ENCODE data around the gene CXCR2. TPM values are rescaled to one million over a fixed set of nuclear protein-coding genes. Genes with fewer than 3 reads are reported as not detected.

CXCR2 gene
- total and polyA plus RNA-seq, 10 of the 15 experiments (the other 5 are each of a cell fraction or from before 2014, with no cell fraction given) = 0.04 to 0.62 (median 0.16) TPM

DNA sequence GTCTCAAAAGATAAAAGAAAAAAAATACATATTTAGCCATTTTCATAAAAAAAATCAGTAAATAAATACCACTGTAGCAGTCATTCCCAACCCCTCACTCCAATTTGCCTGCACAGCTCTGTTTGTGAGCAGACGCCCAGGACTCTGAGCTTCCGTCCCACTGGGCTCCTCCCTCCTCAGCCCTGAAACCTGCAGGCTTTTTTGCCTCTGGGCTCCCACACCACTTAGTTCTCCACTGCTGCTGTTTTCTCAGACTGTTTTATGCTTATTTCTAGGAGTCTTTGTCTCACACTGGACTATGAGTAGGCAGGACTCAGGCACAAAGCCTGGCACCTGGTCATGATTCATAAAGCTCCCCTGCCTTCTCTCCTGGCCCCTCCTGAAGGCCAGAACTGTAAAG is 47.0 kb downstream of the CXCR2 start:
- H3K9ac ChIP-seq (ENCODE audit: control insufficient read depth, insufficient read depth, low read length) = no peak overlapping the region
- no peak for DNase-seq (ENCODE audit: low read depth, low spot score)
- ChIA-PET RAD21 (ENCODE audit: unreplicated experiment) (no interaction called here), SMC1A (ENCODE audit: uncharacterized antibody, unreplicated experiment) (no interaction called here), POLR2A (no interaction called here), CTCF (interaction anchor here (0.6 to 1.6 kb wide), 4 partner anchors 9 to 85 kb away, joined by 3 to 4 read pairs (median 3); no protein-coding TSS in a partner anchor)
- H4K20me1 ChIP-seq (ENCODE audit: control insufficient read depth, insufficient read depth) = no peaks in the 10 kb centered on the region
- no peak overlapping the region for H3K27ac ChIP-seq (ENCODE audit: control insufficient read depth, insufficient read depth)
- no peaks in the 10 kb centered on the region; a peak in 1 of 4 replicates for H3K27me3 ChIP-seq (replicated peaks in 1 of 2; ENCODE audit: control insufficient read depth in 2 of 2, insufficient read depth in 2 of 2, low read length in 1 of 2)
- no peak for FAIRE-seq
- WGBS (ENCODE audit: insufficient coverage, insufficient replicate concordance, low lambda C conversion rate, missing lambda C conversion rate) = 60% methylated on average over 2 of the region's 2 CpGs
- TF ChIP-seq GATAD2B (conservative IDR thresholded peaks at IDR 0.05; ENCODE audit: low read depth) (no peak), PAX8 (IDR thresholded peaks at IDR 0.05) (no peak), PBX3 (IDR thresholded peaks at IDR 0.05; ENCODE audit: insufficient replicate concordance, low read depth, low read length) (no peak), CREM (IDR thresholded peaks at IDR 0.05; ENCODE audit: low read depth) (no peak), RAD21 (IDR thresholded peaks at IDR 0.05; ENCODE audit: insufficient read depth, low read depth, low read length) (no peak), ZBTB33 (IDR thresholded peaks at IDR 0.05) (no peak), CBX5 (IDR thresholded peaks at IDR 0.05; ENCODE audit: low read depth) (no peak), ZNF24 (IDR thresholded peaks at IDR 0.05) (no peak), PML (IDR thresholded peaks at IDR 0.05; ENCODE audit: low read length) (no peak), RB1 (IDR thresholded peaks at IDR 0.05; ENCODE audit: borderline replicate concordance) (no peak), CHD1 (IDR thresholded peaks at IDR 0.05; ENCODE audit: low read depth, low read length) (no peak), MLLT1 (IDR thresholded peaks at IDR 0.05) (no peak), EZH2 (IDR thresholded peaks at IDR 0.05; ENCODE audit: borderline replicate concordance, control insufficient read depth, low read depth, low read length) (no peak), E4F1 (IDR thresholded peaks at IDR 0.05; ENCODE audit: borderline replicate concordance, partially characterized antibody) (no peak), EGR1 (IDR thresholded peaks at IDR 0.05; ENCODE audit: borderline replicate concordance in 1 of 2, low read depth in 2 of 2, low read length in 2 of 2) (no peak)
- TF ChIP-seq, protein P1, sequence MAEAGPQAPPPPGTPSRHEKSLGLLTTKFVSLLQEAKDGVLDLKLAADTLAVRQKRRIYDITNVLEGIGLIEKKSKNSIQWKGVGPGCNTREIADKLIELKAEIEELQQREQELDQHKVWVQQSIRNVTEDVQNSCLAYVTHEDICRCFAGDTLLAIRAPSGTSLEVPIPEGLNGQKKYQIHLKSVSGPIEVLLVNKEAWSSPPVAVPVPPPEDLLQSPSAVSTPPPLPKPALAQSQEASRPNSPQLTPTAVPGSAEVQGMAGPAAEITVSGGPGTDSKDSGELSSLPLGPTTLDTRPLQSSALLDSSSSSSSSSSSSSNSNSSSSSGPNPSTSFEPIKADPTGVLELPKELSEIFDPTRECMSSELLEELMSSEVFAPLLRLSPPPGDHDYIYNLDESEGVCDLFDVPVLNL (IDR thresholded peaks at IDR 0.05; ENCODE audit: low read depth, low read length) = no peak
- intact Hi-C loops (cut with micrococcal nuclease; ENCODE audit: unreplicated experiment) (no loop called here), in situ Hi-C loops (cut with MboI) (no loop called here)
- H3K36me3 ChIP-seq (ENCODE audit: control insufficient read depth in 2 of 2, insufficient read depth in 2 of 2, low read length in 1 of 2) = no peaks in the 10 kb centered on the region
- no peak overlapping the region for H3K4me3 ChIP-seq
- no peaks in the 10 kb centered on the region for H3K4me1 ChIP-seq (ENCODE audit: control insufficient read depth, insufficient read depth, low read length)
- no peak overlapping the region for H3K4me2 ChIP-seq (ENCODE audit: control insufficient read depth, insufficient read depth)
- ATAC-seq = no peak
- no TSS peak for BruUV-seq (replicated peaks)
- no peaks in the 10 kb centered on the region for H3K9me3 ChIP-seq (replicated peaks; ENCODE audit: control insufficient read depth, insufficient read depth, low read length)
- no peaks in the 10 kb centered on the region for H3K79me2 ChIP-seq (ENCODE audit: control insufficient read depth, insufficient read depth, low read length)
- H2AFZ ChIP-seq (ENCODE audit: control insufficient read depth, low read depth, low read length) = no peak overlapping the region
